Neuronal stem cell (in vitro differentiated cells): ENCODE measurements around the gene TMOD1.

Source experiments
- DNase-seq: peaks from one replicate; pipeline ENCODE4 v3.0.0-alpha.2; 2013; ENCODE audit warnings: low spot score
- H2AFZ ChIP-seq: one replicate; pipeline ENCODE4 v1.6.1; 2013; ENCODE audit warnings: mild to moderate bottlenecking, low read length, inconsistent platforms
- H2AK5ac ChIP-seq: 2 replicates; pipeline ENCODE4 v1.6.1; 2013; ENCODE audit warnings: low read depth, mild to moderate bottlenecking, inconsistent platforms, low read length, moderate library complexity, mixed read lengths
- H2BK120ac ChIP-seq: 2 replicates; pipeline ENCODE4 v1.6.1; 2013; ENCODE audit warnings: low read depth, mild to moderate bottlenecking, inconsistent platforms, low read length, moderate library complexity, mixed read lengths
- H2BK12ac ChIP-seq: one replicate; pipeline ENCODE4 v1.6.1; 2013; ENCODE audit warnings: low read length, inconsistent platforms
- H2BK15ac ChIP-seq: 2 replicates; pipeline ENCODE4 v1.6.1; 2013; ENCODE audit warnings: mild to moderate bottlenecking, low read length, inconsistent platforms, mixed read lengths
- H2BK5ac ChIP-seq: one replicate; pipeline ENCODE4 v1.6.1; 2013; ENCODE audit warnings: inconsistent platforms, mild to moderate bottlenecking, low read length, moderate library complexity
- H3K14ac ChIP-seq: one replicate; pipeline ENCODE4 v1.6.1; 2013; ENCODE audit warnings: low read length, inconsistent platforms
- H3K18ac ChIP-seq: 2 replicates; pipeline ENCODE4 v1.6.1; 2013; ENCODE audit warnings: low read length, inconsistent platforms
- H3K23ac ChIP-seq: 2 replicates; pipeline ENCODE4 v1.6.1; 2013; ENCODE audit warnings: low read depth, mild to moderate bottlenecking, mixed read lengths, low read length, inconsistent platforms; ENCODE audit not compliant: poor library complexity
- H3K27ac ChIP-seq: replicated peaks from 3 replicates; pipeline ENCODE4 v1.5.1; 2013; ENCODE audit warnings: low read length, inconsistent platforms
- H3K27me3 ChIP-seq, 3 experiments: 2 replicates each; pipeline ENCODE4 v1.6.1; 2013; ENCODE audit warnings: low read length in 3 of 3, mild to moderate bottlenecking in 2 of 3, inconsistent platforms in 1 of 3, low read depth in 1 of 3, mixed read lengths in 1 of 3, moderate library complexity in 1 of 3; ENCODE audit not compliant: control insufficient read depth in 3 of 3, insufficient read depth in 3 of 3
- H3K36me3 ChIP-seq, 2 donors: replicated peaks in 1 of 2; 2 replicates each; pipeline ENCODE4 v1.6.1; 2013; ENCODE audit warnings: low read length in 2 of 2; ENCODE audit not compliant: control insufficient read depth in 2 of 2, insufficient read depth in 2 of 2
- H3K4ac ChIP-seq: 2 replicates; pipeline ENCODE4 v1.6.1; 2013; ENCODE audit warnings: inconsistent platforms, mild to moderate bottlenecking, low read length, moderate library complexity
- H3K4me1 ChIP-seq, 2 donors: 1 replicate in 1 of 2; 2 replicates in 1 of 2; pipeline ENCODE4 v1.6.1; 2013; ENCODE audit warnings: low read length in 2 of 2, low read depth in 1 of 2; ENCODE audit not compliant: control insufficient read depth in 2 of 2, insufficient read depth in 1 of 2
- H3K4me2 ChIP-seq: one replicate; pipeline ENCODE4 v1.6.1; 2013; ENCODE audit warnings: mild to moderate bottlenecking, low read length, inconsistent platforms; ENCODE audit not compliant: insufficient read depth, poor library complexity, severe bottlenecking
- H3K4me3 ChIP-seq, 2 donors: 2 replicates each; pipeline ENCODE4 v1.5.1; 2013; ENCODE audit warnings: low read length in 2 of 2, mild to moderate bottlenecking in 2 of 2, inconsistent platforms in 1 of 2, moderate library complexity in 1 of 2
- H3K79me1 ChIP-seq: one replicate; pipeline ENCODE4 v1.6.1; 2013; ENCODE audit warnings: low read depth, mild to moderate bottlenecking, inconsistent platforms, low read length, moderate library complexity
- H3K9ac ChIP-seq: one replicate; pipeline ENCODE4 v1.6.1; 2013; ENCODE audit warnings: mild to moderate bottlenecking, low read depth, low read length, inconsistent platforms; ENCODE audit not compliant: poor library complexity
- H3K9me3 ChIP-seq, 2 donors: replicated peaks in 1 of 2; 2 replicates each; pipeline versions ENCODE3 to v1.6.1; 2013; ENCODE audit warnings: low read length in 2 of 2, mild to moderate bottlenecking in 2 of 2, inconsistent platforms in 1 of 2, low read depth in 1 of 2, mixed read lengths in 1 of 2, moderate library complexity in 1 of 2; ENCODE audit not compliant: control insufficient read depth in 2 of 2, insufficient read depth in 1 of 2
- H4K8ac ChIP-seq: one replicate; pipeline ENCODE4 v1.6.1; 2013; ENCODE audit warnings: low read depth, mild to moderate bottlenecking, inconsistent platforms, low read length, moderate library complexity
- H4K91ac ChIP-seq: one replicate; pipeline ENCODE4 v1.6.1; 2013; ENCODE audit warnings: low read length, low read depth, mild to moderate bottlenecking, inconsistent platforms; ENCODE audit not compliant: poor library complexity
- WGBS, 2 donors: extraction: QIAGEN DNeasy Blood & Tissue Kit; methylation state at CpG; one replicate each; pipeline ENCODE4 v1.1.7; 2013; ENCODE audit warnings: missing lambda C conversion rate in 2 of 2, mixed read lengths in 1 of 2; ENCODE audit not compliant: insufficient read length in 2 of 2, insufficient replicate concordance in 1 of 2; ENCODE audit errors: extremely low coverage in 2 of 2; 5-methylcytosine and 5-hydroxymethylcytosine counted together

TMOD1 gene

DNA sequence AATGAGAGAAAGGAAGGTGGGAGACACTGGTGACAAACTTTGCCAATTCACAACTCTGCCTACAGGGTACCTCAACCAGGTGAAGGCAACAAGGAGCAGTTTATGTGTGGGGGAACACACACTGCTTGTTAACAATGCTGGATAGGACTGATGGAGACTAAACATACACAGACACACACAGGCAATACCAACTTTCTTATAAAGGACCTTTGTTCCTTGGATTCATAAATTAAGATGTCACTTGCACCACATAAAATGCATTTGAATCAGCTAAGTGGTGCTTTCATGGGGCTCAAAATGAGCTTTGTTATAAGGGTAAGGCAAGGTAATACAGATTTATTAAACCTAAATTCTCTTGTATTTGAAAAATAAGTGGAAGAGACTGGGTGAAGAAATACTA lies 127.7 kb downstream of the TMOD1 start:
- H3K4me2 ChIP-seq = no peak overlapping the region
- no peak overlapping the region for H2AFZ ChIP-seq
- no peak overlapping the region for H3K14ac ChIP-seq
- no peak overlapping the region for H2AK5ac ChIP-seq
- no peaks in the 10 kb centered on the region for H3K27me3 ChIP-seq
- H2BK12ac ChIP-seq = no peak overlapping the region
- H3K18ac ChIP-seq = no peak overlapping the region
- H2BK5ac ChIP-seq = no peak overlapping the region
- no peak overlapping the region for H3K27ac ChIP-seq
- H3K4me3 ChIP-seq = no peak overlapping the region
- no peak overlapping the region for H4K8ac ChIP-seq
- DNase-seq = no peak
- no peak overlapping the region for H3K4ac ChIP-seq
- no peak overlapping the region for H3K9ac ChIP-seq
- H3K4me1 ChIP-seq = peaks cover 4 to 9% of the 10 kb centered on the region in 2 donors
- H3K9me3 ChIP-seq = no peaks in the 10 kb centered on the region
- peaks cover 6 to 49% of the 10 kb centered on the region in 2 donors for H3K36me3 ChIP-seq
- no peak overlapping the region for H4K91ac ChIP-seq
- no peaks in the 10 kb centered on the region for H3K79me1 ChIP-seq
- H3K23ac ChIP-seq = no peak overlapping the region
- no peak overlapping the region for H2BK120ac ChIP-seq
- H2BK15ac ChIP-seq = no peak overlapping the region

DNA sequence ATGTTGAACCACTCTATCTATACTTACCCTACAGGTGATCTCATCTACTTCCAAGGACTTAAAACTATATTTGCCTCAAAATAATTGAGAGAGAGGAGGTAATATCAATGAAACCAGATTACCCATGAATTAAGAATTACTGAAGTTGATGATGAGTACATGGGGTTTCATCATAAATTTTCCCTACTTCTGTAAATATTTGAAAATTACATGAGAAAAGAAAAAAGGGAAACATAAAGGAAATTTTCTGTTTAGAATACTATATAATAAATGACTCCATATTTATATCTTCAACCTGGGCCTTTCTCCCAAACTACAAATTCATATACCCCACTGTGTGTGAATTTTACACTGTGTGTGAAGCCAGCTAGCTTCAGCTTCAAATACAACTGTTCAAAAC lies 129.1 kb downstream of the TMOD1 start:
- no peak overlapping the region for H2AFZ ChIP-seq
- no peak overlapping the region for H2BK12ac ChIP-seq
- no peak overlapping the region for H2AK5ac ChIP-seq
- H3K4me3 ChIP-seq = no peak overlapping the region
- H3K4me2 ChIP-seq = no peak overlapping the region
- H3K4ac ChIP-seq = no peak overlapping the region
- H3K9me3 ChIP-seq = no peaks in the 10 kb centered on the region
- no peak for DNase-seq
- H4K91ac ChIP-seq = no peak overlapping the region
- H3K36me3 ChIP-seq = peaks cover 1 to 35% of the 10 kb centered on the region in 2 donors
- no peak overlapping the region for H4K8ac ChIP-seq
- H3K23ac ChIP-seq = no peak overlapping the region
- no peak overlapping the region for H3K18ac ChIP-seq
- H2BK15ac ChIP-seq = no peak overlapping the region
- H3K4me1 ChIP-seq = peaks cover 8 to 11% of the 10 kb centered on the region in 2 donors
- H3K27ac ChIP-seq = no peak overlapping the region
- no peak overlapping the region for H2BK5ac ChIP-seq
- H3K27me3 ChIP-seq = no peaks in the 10 kb centered on the region
- no peak overlapping the region for H3K14ac ChIP-seq
- no peak overlapping the region for H2BK120ac ChIP-seq
- no peak overlapping the region for H3K9ac ChIP-seq
- H3K79me1 ChIP-seq = no peaks in the 10 kb centered on the region

DNA sequence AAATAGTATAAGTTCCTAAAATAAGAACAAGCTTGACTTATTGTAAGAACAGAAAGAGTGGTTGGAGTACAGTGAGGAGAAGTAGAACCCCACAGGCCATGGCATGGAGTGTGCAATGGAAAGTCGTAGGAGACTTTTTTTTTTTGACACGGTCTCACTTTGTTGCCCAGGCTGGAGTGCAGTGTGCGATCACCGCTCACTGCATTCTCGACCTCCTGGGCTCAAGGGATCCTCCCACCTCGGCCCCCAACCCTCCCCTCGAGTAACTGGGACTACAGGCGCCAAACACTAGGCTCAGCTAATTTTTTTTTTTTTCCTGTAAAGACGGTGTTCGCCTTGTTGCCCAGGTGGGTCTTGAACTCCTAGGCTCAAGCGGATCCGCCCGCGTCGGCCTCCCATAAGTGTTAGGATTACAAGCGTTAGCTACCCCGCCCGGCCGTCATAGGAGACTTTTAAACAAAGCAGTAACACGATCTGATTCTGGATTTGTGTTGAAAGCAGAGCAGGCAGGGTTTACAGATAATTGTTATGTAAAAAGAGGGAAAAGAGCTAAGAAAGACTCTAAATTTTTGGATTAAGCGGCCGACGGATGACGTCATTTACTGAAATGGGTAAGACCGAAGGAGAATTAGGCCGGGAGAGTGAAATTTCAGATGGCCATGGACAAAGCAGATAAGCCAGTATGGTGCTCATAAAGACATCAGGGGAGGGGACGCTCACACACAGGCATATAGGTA lies 130.9 kb downstream of the TMOD1 start:
- Histone ChIP-seq H2BK15ac (no peak overlapping the region), H4K8ac (no peak overlapping the region), H3K4me1 (peaks cover 8 to 11% of the 10 kb centered on the region in 2 donors), H3K14ac (no peak overlapping the region), H3K27me3 (no peaks in the 10 kb centered on the region), H3K9me3 (no peaks in the 10 kb centered on the region), H3K4me2 (peak overlapping the region; percentile 58), H3K36me3 (peaks cover 0 to 30% of the 10 kb centered on the region in 2 donors), H2BK5ac (peak overlapping the region; percentile 93), H2AFZ (peak overlapping the region; percentile 94), H3K27ac (peak overlapping the region; percentile 91), H3K4ac (no peak overlapping the region), H3K4me3 (peak overlapping the region; percentile 86 to 92), H4K91ac (no peak overlapping the region), H3K18ac (peak overlapping the region; percentile 91), H2BK120ac (no peak overlapping the region), H2BK12ac (no peak overlapping the region), H2AK5ac (no peak overlapping the region), H3K79me1 (no peaks in the 10 kb centered on the region), H3K23ac (no peak overlapping the region), H3K9ac (no peak overlapping the region)
- WGBS, 2 donors = no CpG with 5 or more reads among the region's 27 CpGs
- peak; percentile 79 for DNase-seq

DNA sequence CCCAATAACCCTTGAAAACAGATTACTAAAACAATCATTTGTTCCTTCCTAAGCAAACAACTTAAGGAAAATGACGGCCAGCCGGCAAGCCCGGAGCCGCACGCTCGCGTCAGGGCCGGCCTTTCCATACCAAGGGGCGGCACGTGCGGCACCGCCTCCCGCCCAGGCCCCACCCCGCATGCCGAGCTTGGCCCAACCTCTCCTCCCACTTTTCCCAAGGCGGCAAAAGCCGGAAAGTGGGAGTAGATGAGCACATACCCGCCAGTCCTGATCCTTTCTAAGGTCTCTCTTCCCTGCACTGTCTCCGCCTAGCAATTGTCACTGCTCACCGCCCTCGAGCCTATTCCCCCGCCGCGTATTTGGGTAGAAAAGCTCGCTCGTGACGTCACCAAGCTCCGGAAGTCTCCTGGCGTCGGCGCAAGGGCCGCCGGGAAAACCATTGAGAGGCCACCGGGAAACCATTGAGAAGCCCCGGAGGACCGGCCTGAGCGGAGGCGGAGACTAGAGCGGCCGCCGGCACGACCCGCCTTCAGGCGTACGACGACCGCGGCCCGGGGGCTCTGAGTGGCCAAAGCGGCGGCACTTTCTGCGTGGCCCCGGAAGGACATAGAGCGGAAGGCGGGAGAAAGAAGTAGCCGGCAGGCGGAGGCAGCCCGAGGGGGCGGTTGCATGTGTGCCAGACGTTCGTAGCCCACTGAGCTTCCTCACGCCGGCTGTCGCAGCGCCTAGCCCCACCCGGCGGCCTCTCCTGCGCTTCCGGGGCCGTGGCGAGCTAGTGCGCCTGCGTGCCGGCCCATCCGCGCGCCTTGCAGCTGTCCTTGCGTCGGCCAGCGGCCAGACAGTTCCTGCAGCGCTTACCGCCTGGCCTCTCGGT lies 131.8 kb downstream of the TMOD1 start, which contains the start of the genes NCBP1 and TSTD2:
Gene NCBP1, plus strand, starts transcription at position 837 of the 874 bp plus-strand sequence. CDS start 61 bp downstream, outside the sequence.
Gene TSTD2, minus strand, starts transcription at position 384 of the 874 bp plus-strand sequence. CDS start 5,806 bp downstream, outside the sequence.
- peak; percentile 98 for DNase-seq
- no peaks in the 10 kb centered on the region for H3K27me3 ChIP-seq
- H2AFZ ChIP-seq = peak within 1 kb of the TSS; percentile 94
- peak within 1 kb of the TSS; percentile 98 for H3K9ac ChIP-seq
- peak within 1 kb of the TSS; percentile 78 for H3K14ac ChIP-seq
- no CpG with 5 or more reads among the region's 83 CpGs for WGBS, 2 donors
- peak within 1 kb of the TSS; percentile 93 for H3K18ac ChIP-seq
- no peaks in the 10 kb centered on the region for H3K79me1 ChIP-seq
- H2BK15ac ChIP-seq = peak within 1 kb of the TSS; percentile 62
- peak within 1 kb of the TSS; percentile 44 for H2AK5ac ChIP-seq
- peak within 1 kb of the TSS; percentile 91 for H3K27ac ChIP-seq
- peak within 1 kb of the TSS; percentile 94 for H3K23ac ChIP-seq
- peak within 1 kb of the TSS; percentile 93 for H4K8ac ChIP-seq
- peak within 1 kb of the TSS; percentile 92 to 100 for H3K4me3 ChIP-seq
- peaks cover 0 to 23% of the 10 kb centered on the region in 2 donors for H3K36me3 ChIP-seq
- peaks cover 8 to 11% of the 10 kb centered on the region in 2 donors for H3K4me1 ChIP-seq
- H3K9me3 ChIP-seq = no peaks in the 10 kb centered on the region
- H2BK120ac ChIP-seq = no peak within 1 kb of the TSS
- H2BK5ac ChIP-seq = peak within 1 kb of the TSS; percentile 93
- H2BK12ac ChIP-seq = peak within 1 kb of the TSS; percentile 53
- H4K91ac ChIP-seq = no peak within 1 kb of the TSS
- H3K4ac ChIP-seq = no peak within 1 kb of the TSS
- H3K4me2 ChIP-seq = peak within 1 kb of the TSS; percentile 86
